HL-60 (cell line): Measurements from ENCODE around the gene KAT6B.

Experiments used
- GABPA ChIP-seq: IDR thresholded peaks from 2 replicates; pipeline ENCODE4 v1.6.1; 2012; ENCODE audit warnings: low read depth
- POLR2AphosphoS5 ChIP-seq: IDR thresholded peaks from 2 replicates; pipeline ENCODE4 v1.6.1; 2012; ENCODE audit warnings: low read depth
- REST ChIP-seq: IDR thresholded peaks from 2 replicates; pipeline ENCODE4 v1.6.1; 2012; ENCODE audit warnings: low read depth; ENCODE audit not compliant: insufficient replicate concordance
- SPI1 ChIP-seq: IDR thresholded peaks from 2 replicates; pipeline ENCODE4 v1.6.1; 2012; ENCODE audit warnings: low read depth, mild to moderate bottlenecking, borderline replicate concordance
- TF ChIP-seq, protein P1 (sequence below): IDR thresholded peaks from one replicate; pipeline ENCODE4 v1.5.1; 2011; ENCODE audit warnings: low read length, control low read depth, inconsistent platforms; ENCODE audit not compliant: insufficient read depth

DNA sequence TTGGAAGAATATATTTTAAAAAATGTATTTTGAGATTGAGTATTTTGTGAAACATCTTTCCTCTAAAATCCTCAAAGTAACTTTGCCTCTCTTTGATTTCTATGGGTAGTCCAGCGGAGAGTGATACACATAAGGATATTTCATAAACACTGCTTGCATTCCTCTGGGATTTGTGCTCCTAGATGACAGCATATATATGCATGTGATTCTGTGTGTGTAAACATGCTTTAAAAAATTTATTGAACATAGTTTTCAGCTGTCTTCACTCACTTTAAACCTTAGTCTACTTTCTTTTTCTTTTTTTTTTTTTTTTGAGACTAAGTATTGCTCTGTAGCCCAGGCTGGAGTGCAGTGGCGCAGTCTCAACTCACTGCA lies 84.6 kb downstream of the KAT6B start:
- no peak for TF ChIP-seq POLR2AphosphoS5
- TF ChIP-seq, protein P1, sequence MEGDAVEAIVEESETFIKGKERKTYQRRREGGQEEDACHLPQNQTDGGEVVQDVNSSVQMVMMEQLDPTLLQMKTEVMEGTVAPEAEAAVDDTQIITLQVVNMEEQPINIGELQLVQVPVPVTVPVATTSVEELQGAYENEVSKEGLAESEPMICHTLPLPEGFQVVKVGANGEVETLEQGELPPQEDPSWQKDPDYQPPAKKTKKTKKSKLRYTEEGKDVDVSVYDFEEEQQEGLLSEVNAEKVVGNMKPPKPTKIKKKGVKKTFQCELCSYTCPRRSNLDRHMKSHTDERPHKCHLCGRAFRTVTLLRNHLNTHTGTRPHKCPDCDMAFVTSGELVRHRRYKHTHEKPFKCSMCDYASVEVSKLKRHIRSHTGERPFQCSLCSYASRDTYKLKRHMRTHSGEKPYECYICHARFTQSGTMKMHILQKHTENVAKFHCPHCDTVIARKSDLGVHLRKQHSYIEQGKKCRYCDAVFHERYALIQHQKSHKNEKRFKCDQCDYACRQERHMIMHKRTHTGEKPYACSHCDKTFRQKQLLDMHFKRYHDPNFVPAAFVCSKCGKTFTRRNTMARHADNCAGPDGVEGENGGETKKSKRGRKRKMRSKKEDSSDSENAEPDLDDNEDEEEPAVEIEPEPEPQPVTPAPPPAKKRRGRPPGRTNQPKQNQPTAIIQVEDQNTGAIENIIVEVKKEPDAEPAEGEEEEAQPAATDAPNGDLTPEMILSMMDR: no peak
- no peak for TF ChIP-seq REST
- no peak for TF ChIP-seq GABPA
- no peak for TF ChIP-seq SPI1
